ENCODE results near the gene SRF. TPM values are rescaled to one million over a fixed set of nuclear protein-coding genes. Genes with fewer than 3 reads are reported as not detected.

SRF gene
- total and polyA plus RNA-seq, 12 donors, result 30.5 to 94.3 (median 69.6) TPM

DNA sequence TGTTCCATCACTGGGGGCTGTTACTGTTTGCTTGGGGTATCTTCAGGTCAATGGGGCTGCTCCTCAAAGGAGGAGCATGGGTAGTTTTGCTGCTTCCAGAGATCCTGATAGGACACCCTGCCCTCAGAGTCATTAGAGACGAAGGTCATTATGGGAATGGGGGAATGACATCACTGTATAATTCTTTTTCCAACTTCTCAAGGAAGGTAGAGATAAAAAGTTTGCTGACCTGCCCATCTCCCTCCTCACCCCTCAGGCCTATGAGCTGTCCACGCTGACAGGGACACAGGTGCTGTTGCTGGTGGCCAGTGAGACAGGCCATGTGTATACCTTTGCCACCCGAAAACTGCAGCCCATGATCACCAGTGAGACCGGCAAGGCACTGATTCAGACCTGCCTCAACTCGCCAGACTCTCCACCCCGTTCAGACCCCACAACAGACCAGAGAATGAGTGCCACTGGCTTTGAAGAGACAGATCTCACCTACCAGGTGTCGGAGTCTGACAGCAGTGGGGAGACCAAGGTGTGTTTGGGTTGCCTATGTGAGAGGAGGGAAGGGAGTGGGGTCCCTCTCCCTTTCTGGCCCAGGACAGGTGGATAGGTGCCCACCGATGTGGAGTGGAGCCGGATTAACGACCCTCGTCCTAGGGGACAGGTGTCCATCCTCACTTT, 2.7 kb downstream of the SRF start:
- ATAC-seq (no peak), DNase-seq (no peak)
- peaks cover 19 to 51% (median 34%) of the 10 kb centered on the region in 9 donors for H3K4me1 ChIP-seq
- intact Hi-C loops (cut with DNase I), result loop anchor here in 3 of 10 donors (5.0 kb wide), 3 partner anchors 161 to 431 kb away; partner anchors contain the start of genes KLHDC3 (in 1 of the 3), MEA1 (in 1 of the 3) and ZNF318 (in 1 of the 3)
- H3K9me3 ChIP-seq, result no peaks in the 10 kb centered on the region
- no peaks in the 10 kb centered on the region for H3K27me3 ChIP-seq
- peak overlapping the region; percentile 85 to 99 (median 98) for H3K27ac ChIP-seq
- H3K4me3 ChIP-seq, result peak overlapping the region in 9 of 10 donors; percentile 37 to 99 (median 97)
- H3K36me3 ChIP-seq, result peaks cover under 1 to 40% (median 29%) of the 10 kb centered on the region in 9 donors
- TF ChIP-seq, protein P1, sequence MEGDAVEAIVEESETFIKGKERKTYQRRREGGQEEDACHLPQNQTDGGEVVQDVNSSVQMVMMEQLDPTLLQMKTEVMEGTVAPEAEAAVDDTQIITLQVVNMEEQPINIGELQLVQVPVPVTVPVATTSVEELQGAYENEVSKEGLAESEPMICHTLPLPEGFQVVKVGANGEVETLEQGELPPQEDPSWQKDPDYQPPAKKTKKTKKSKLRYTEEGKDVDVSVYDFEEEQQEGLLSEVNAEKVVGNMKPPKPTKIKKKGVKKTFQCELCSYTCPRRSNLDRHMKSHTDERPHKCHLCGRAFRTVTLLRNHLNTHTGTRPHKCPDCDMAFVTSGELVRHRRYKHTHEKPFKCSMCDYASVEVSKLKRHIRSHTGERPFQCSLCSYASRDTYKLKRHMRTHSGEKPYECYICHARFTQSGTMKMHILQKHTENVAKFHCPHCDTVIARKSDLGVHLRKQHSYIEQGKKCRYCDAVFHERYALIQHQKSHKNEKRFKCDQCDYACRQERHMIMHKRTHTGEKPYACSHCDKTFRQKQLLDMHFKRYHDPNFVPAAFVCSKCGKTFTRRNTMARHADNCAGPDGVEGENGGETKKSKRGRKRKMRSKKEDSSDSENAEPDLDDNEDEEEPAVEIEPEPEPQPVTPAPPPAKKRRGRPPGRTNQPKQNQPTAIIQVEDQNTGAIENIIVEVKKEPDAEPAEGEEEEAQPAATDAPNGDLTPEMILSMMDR (IDR thresholded peaks at IDR 0.05), result no peak
- WGBS, 2 donors, result 27 to 41% methylated on average over 11 of the region's 11 CpGs

DNA sequence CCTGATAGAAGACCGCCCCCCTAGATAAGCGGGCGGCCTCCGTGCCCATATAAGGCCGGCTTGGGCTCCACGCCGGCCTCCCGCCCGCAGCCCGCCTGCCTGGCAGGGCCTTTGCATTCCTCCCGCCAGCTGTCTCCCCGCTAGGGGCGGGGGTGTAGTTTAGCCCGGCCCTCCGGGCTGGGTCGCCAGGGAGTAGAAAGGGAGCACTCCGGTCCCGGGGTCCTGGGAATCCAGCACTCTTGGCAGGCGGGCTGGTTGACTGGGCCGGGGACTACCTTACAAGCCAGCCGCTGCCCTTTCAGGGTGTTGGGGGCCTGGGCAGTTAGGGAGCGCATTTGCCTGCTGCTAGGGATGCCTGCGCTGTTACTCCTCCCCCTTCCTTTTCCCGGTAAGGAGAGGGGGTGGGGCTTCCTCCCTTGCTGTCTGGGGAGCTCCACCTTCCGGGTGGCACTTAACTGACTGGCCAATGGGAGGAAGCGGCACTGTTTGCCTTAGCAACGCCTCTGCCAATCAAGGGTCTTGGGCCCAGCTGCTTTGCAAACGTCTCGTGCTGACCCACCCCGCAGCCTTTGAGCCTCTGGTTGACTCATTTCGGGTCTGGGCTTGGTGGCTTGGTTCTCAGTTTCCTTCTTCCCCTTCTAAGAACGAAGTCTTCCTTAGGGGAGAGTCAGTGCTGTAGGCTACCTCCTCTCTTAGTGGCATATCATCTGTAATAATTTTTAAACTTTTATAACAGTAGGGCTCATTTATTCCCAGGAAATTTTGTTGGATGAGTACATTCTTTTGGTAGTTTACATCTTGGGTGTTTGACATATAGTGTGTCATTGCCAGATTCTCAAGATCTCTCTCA, 3.4 kb downstream of the SRF start:
- peak; percentile 89 to 98 for DNase-seq
- H3K9me3 ChIP-seq, result no peaks in the 10 kb centered on the region
- H3K4me3 ChIP-seq, result peak overlapping the region in 9 of 10 donors; percentile 37 to 99 (median 97)
- H3K36me3 ChIP-seq, result peaks cover 4 to 48% (median 35%) of the 10 kb centered on the region in 9 donors
- H3K4me1 ChIP-seq, result peaks cover 19 to 51% (median 34%) of the 10 kb centered on the region in 9 donors
- WGBS, 2 donors, result 0% methylated on average over 32 of the region's 32 CpGs
- intact Hi-C loops (cut with DNase I), result loop anchor here in 3 of 10 donors (5.0 kb wide), 3 partner anchors 162 to 432 kb away; partner anchors contain the start of genes KLHDC3 (in 1 of the 3), MEA1 (in 1 of the 3) and ZNF318 (in 1 of the 3)
- ATAC-seq, result peak; percentile 67 to 89 (median 83)
- H3K27me3 ChIP-seq, result no peaks in the 10 kb centered on the region
- TF ChIP-seq, protein P1 (IDR thresholded peaks at IDR 0.05), result peak in 6 of 9 donors; percentile 16 to 49 (median 30)
- H3K27ac ChIP-seq, result peak overlapping the region; percentile 85 to 99 (median 98)

DNA sequence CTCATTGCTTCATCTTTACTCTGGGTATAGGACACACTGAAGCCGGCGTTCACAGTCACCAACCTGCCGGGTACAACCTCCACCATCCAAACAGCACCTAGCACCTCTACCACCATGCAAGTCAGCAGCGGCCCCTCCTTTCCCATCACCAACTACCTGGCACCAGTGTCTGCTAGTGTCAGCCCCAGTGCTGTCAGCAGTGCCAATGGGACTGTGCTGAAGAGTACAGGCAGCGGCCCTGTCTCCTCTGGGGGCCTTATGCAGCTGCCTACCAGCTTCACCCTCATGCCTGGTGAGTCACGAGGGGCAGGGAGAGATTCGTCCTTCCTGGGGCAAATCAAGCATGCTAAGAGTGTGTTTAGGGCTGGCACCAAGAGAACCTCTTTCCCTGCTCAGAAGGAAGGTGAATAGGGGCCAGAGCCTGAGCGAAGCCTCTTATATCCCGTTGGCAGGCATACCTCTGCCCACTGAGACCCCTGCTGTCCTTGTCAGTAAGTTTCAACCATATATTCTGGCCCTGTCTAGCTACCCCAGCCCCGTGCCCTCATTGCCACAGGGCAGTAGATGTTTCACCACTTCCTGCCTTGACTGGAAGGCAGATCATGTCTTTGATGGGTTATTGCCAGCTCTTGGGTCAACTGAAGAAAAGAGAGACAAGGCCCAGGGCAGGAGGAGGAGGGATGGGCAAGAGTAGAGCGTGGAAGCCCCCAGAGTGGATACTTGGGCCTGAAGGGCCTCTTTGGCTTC, 4.8 kb downstream of the SRF start:
- TF ChIP-seq, protein P1 (IDR thresholded peaks at IDR 0.05), result no peak
- Histone ChIP-seq H3K4me1 (peaks cover 19 to 44% (median 33%) of the 10 kb centered on the region in 9 donors), H3K4me3 (no peak overlapping the region), H3K27me3 (no peaks in the 10 kb centered on the region), H3K36me3 (peaks cover 4 to 61% (median 35%) of the 10 kb centered on the region in 9 donors), H3K9me3 (no peaks in the 10 kb centered on the region), H3K27ac (peak overlapping the region in 5 of 10 donors; percentile 13 to 98 (median 51))
- WGBS, 2 donors, result 84 to 87% methylated on average over 11 of the region's 11 CpGs
- no peak for DNase-seq
- intact Hi-C loops (cut with DNase I), result no loop called here
- no peak for ATAC-seq

Measured in heart right ventricle (tissue), 16 donors.